ENCODE data around the gene RTKN.
A peak's percentile ranks its signal among the peaks of the same experiment; 100 is the strongest.
"Not testable (repeated sequence)": the region's sequence is repeated elsewhere in the genome, so short reads cannot be mapped to it uniquely, and the experiment has no call there.

The RTKN gene

DNA sequence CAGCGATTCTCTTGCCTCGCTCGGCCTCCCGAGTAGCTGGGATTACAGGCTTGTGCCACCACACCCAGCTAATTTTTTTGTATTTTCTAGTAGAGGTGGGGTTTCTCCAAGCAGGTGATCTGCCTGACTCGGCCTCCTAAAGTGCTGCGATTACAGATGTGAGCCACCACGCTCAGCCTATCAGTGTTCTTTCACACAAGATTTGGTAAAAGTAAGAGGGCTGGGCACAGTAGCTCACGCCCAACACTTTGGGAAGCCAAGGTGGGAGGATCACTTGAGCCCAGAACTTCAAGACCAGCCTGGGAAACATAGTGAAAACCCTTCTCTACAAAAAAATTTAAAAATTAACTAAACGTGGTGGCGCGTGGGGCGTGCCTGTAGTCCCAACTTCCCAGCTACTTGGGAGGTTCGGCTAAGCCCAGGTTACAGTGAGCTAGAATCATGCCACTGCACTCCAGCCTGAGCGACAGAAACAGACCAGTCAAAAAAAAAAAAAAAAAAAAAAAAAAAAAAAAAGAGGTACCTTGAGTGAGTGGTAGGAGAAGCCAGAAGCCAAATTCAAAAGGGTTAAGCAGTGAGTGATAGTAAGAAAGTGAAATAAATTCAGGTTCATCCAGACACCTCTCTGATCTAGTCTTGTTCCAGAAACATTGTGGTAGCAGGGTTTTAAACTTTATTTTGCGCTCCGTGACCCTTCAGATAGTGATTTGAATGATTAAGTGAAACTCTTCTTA, 29.8 kb upstream of the RTKN start:
- no peak for DNase-seq (ENCODE audit: low read depth, low spot score)
- TF ChIP-seq, protein P1, sequence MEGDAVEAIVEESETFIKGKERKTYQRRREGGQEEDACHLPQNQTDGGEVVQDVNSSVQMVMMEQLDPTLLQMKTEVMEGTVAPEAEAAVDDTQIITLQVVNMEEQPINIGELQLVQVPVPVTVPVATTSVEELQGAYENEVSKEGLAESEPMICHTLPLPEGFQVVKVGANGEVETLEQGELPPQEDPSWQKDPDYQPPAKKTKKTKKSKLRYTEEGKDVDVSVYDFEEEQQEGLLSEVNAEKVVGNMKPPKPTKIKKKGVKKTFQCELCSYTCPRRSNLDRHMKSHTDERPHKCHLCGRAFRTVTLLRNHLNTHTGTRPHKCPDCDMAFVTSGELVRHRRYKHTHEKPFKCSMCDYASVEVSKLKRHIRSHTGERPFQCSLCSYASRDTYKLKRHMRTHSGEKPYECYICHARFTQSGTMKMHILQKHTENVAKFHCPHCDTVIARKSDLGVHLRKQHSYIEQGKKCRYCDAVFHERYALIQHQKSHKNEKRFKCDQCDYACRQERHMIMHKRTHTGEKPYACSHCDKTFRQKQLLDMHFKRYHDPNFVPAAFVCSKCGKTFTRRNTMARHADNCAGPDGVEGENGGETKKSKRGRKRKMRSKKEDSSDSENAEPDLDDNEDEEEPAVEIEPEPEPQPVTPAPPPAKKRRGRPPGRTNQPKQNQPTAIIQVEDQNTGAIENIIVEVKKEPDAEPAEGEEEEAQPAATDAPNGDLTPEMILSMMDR (IDR thresholded peaks at IDR 0.05; ENCODE audit: low read depth, low read length): no peak
- H3K4me3 ChIP-seq (ENCODE audit: low read depth, low read length): peak overlapping the region; percentile 64
- in situ Hi-C loops (cut with HindIII; ENCODE audit: low sequenced_read_pairs): no loop called here

DNA sequence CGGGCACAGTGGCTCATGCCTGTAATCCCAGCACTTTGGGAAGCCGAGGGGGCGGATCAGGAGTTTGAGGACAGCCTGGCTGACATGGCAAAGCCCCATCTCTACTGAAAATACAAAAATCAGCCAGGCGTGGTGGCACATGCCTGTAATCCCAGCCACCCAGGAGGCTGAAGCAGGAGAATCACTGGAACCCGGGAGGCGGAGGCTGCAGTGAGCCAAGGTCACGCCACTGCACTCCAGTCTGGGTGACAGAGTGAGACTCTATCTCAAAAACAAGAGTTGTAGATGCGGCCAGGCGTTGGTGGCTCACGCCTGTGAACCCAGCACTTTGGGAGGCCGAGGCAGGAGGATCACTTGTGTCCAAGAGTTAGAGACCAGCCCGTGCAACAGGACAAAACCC, 29.0 kb upstream of the RTKN start:
- in situ Hi-C loops (cut with HindIII; ENCODE audit: low sequenced_read_pairs); H3K4me3 ChIP-seq (ENCODE audit: low read depth, low read length); DNase-seq (ENCODE audit: low read depth, low spot score): not testable (repeated sequence)

DNA sequence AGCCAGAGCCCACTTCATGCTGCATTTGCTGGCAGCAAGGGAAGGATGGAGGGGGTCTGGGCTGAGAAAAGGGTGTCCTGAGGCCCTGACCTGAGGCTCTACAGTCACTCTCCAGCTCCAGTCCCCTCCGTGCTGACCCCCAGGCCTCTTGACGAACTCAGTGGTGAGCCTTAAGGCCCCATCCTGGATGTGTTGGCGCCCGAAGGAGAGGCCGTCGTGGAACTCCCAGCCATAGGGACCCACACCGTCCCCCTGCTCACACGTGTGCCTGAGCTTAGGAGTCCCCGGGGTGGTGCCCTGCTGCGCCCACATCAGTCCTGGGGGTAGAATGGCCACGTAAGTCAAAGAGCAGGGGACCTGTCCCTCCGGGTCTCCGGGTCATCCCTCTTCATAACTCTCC, 22.7 kb upstream of the RTKN start:
- DNase-seq (ENCODE audit: low read depth, low spot score): no peak
- in situ Hi-C loops (cut with HindIII; ENCODE audit: low sequenced_read_pairs): no loop called here
- TF ChIP-seq, protein P1 (IDR thresholded peaks at IDR 0.05; ENCODE audit: low read depth, low read length): no peak
- H3K4me3 ChIP-seq (ENCODE audit: low read depth, low read length): peak overlapping the region; percentile 84

DNA sequence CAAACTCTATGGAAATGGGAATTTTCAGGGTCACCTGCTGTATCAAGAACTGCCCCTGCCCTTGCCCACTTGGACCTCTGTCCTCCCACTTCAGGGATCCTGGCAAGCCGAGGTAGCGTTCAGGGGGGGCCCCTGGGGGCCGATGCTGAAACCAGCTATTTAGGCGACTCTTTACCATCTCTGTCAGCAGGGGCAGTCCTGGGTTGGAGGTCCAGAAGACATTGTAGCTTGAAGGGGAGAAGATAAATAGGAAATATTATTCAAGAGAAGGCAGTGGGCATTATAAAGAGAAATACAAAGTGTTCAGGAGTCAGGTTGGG, 21.0 kb upstream of the RTKN start:
- H3K4me3 ChIP-seq (ENCODE audit: low read depth, low read length): no peak overlapping the region
- TF ChIP-seq, protein P1 (IDR thresholded peaks at IDR 0.05; ENCODE audit: low read depth, low read length): no peak
- no peak for DNase-seq (ENCODE audit: low read depth, low spot score)
- in situ Hi-C loops (cut with HindIII; ENCODE audit: low sequenced_read_pairs): no loop called here

DNA sequence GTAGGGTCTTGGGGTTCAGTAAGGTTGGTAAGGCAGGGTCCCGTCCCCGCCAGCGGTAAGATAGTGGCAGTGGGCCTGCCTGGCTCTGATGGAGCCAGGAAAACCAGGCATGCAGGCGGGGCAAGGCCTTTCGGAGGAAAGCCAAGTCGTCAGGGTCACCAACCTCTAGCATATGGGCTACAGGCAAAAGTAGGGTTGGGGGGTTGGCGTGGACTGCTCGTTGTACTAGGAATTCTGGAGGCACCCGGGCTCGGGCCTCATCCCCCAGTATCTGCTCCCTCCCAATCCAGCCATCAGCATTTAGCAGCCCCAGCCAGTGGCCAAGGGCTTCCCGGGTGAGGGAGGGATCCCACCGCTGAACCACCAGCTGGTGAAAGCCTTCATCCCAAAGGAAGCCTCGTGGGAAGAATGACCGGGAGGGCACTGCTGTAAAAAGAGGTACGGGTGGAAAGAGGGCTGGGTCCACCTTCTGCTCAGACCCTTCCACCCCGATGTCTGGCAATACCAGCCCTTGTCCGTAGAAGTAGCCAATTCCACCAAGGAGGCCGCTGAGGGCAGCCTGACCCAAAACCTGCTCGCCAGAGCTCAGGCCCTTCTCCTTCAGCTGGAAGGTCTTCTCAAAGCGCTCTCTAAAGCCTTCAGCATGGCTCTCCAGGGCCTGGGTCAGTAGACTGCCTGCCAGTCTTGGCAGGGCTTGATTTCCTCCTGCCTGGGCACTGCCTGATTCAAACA, 20.5 kb upstream of the RTKN start:
- TF ChIP-seq, protein P1 (IDR thresholded peaks at IDR 0.05; ENCODE audit: low read depth, low read length): no peak
- in situ Hi-C loops (cut with HindIII; ENCODE audit: low sequenced_read_pairs): no loop called here
- H3K4me3 ChIP-seq (ENCODE audit: low read depth, low read length): no peak overlapping the region
- DNase-seq (ENCODE audit: low read depth, low spot score): no peak

DNA sequence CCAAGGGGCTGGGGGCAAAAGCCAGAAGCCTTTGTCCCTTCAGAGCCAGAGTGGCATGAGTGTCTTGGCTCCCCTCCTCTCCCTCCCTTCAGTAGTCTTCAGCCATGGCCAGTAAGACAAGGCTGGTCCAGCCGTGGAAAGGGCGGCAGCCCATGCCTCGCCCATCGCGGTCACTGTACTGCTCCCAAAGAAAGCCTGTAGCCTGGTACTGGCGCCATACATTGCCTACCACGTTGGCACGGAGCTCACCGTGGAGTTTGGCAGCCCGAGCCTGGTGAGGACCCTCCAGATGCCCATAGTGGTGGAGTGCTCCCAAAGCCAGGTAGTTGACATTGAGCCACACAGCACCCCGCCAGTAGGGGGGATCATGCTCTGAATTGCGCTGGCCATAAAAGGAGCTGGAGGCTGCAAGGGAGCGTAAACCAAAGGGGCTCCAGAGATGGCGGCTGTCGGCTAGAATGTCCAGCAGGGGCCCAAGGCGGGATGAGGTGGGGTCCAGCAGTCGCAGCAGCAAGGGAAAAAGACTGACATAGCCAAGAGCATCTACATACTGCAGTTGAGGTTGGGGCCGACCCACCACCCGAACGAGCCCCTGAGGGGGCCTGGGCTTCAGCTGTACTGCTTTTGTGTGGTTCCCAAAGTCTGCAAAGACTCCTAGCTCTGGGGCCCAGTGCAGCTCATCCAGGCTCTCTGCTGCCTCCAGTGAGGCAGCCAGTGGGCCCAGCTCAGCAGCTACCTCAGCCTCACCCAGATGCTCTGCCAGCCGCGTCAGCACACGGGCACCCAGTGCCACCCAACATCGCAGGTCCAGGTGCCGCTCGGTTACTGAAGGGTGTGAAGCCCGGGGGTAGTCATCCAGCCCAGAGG, 19.7 kb upstream of the RTKN start:
- TF ChIP-seq, protein P1 (IDR thresholded peaks at IDR 0.05; ENCODE audit: low read depth, low read length): no peak
- no peak overlapping the region for H3K4me3 ChIP-seq (ENCODE audit: low read depth, low read length)
- in situ Hi-C loops (cut with HindIII; ENCODE audit: low sequenced_read_pairs): no loop called here
- no peak for DNase-seq (ENCODE audit: low read depth, low spot score)

DNA sequence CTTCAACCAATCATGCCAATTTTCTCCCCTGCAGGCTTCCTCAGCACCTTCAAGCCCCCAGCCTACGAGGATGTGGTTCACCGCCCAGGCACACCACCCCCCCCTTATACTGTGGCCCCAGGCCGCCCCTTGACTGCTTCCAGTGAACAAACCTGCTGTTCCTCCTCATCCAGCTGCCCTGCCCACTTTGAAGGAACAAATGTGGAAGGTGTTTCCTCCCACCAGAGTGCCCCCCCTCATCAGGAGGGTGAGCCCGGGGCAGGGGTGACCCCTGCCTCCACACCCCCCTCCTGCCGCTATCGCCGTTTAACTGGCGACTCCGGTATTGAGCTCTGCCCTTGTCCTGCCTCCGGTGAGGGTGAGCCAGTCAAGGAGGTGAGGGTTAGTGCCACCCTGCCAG, 18.4 kb upstream of the RTKN start:
- H3K4me3 ChIP-seq (ENCODE audit: low read depth, low read length); in situ Hi-C loops (cut with HindIII; ENCODE audit: low sequenced_read_pairs): not testable (repeated sequence)

DNA sequence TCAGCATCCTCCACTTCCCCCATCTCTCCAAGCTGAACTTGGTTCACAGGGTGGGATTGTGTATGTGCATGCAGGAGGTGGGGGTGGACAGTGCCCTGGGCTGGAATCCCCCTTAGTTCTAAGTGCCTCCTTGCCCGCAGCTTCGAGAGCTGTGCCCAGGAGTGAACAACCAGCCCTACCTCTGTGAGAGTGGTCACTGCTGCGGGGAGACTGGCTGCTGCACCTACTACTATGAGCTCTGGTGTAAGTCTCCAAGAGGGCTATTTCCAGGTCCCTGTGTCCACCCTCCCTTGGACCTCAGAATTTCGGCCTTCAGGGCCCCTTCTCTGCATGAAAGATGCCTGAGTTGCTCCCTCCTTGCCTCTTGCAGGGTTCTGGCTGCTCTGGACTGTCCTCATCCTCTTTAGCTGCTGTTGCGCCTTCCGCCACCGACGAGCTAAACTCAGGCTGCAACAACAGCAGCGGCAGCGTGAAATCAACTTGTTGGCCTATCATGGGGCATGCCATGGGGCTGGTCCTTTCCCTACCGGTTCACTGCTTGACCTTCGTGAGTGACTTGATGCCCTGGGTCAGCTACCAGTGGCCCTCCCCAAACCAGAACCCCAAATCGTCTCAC, 17.9 kb upstream of the RTKN start:
- in situ Hi-C loops (cut with HindIII; ENCODE audit: low sequenced_read_pairs); DNase-seq (ENCODE audit: low read depth, low spot score): not testable (repeated sequence)
- peak overlapping the region; percentile 89 for H3K4me3 ChIP-seq (ENCODE audit: low read depth, low read length)

More for the DNA sequence above, 18.4 kb upstream of the RTKN start:
- DNase-seq (ENCODE audit: low read depth, low spot score): not testable (repeated sequence)

Data from astrocyte of the spinal cord (primary cell).